Adipose tissue (tissue), 3 donors: ENCODE results near the gene DEGS2. TPM values are rescaled to one million over a fixed set of nuclear protein-coding genes. Genes with fewer than 3 reads are reported as not detected.

Source experiments
- H3K27ac ChIP-seq: one replicate; pipeline ENCODE4 v1.5.1; 2013; ENCODE audit warnings: low read depth, low read length
- WGBS, 3 donors: extraction: QIAGEN DNeasy Blood & Tissue Kit; methylation state at CpG; one replicate each; pipeline ENCODE4 v1.1.7; 2013; 5-methylcytosine and 5-hydroxymethylcytosine counted together
- polyA plus RNA-seq, 3 donors: library from polyadenylated mRNA; stranded (reverse); fragments of 200-250 nt; gene quantifications; one replicate each; pipeline ENCODE4 v1.2.3, GENCODE V29; 2013
- donor health status: healthy with polysubstance abuse.
- donor health status: Bipolar disorder and iron deficiency.
- donor health status: healthy.

DEGS2 gene
- polyA plus RNA-seq, 3 donors, result 0.22 to 4.2 (median 2.0) TPM

- H3K27ac ChIP-seq, result no peak overlapping the region
- WGBS, 3 donors, result 81 to 94% (median 82%) methylated on average over 8 of the region's 8 CpGs
These were observed 36.8 kb downstream of the DEGS2 start for GRCh38 chr14:100122481-100123223.

DNA sequence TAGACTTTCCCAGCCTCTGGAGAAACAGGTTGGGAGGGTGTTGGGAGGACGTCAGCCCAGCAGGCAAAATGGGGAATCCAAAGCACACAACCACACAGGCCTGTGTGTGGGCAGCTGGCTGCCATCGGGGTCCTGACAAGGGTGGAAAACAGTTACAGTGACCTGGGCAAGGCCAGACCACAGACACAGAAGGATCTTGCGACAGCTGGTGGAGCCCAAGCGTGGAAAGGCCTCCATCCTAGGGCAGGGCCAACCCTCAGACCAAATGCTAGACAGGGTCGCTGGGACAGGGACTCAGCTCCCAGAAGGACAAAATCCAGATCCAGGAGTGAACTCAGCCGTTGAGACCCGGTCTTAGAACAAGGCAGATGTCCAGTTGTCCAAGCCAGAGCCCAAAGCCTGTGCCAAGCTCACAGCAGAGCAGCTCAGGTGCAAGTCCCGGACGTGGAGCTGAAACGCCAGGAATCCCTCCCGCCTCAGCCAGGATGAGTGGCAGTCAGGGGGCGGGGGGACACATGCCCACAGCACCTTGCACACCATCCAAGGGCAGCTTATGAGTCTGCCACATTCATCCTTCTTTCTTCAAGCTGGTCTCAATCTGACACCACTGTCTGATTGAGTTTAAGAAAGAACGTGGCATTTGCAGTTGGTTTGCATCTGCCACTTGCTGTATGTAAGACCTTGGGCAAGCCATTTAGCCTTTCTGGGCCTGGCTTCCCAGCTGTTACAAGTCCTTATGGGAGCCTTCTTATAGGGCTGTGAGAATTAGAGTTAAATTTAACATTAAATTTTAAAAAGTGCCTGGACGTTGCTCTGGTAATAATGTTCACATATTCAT is 37.6 kb downstream of the DEGS2 start:
- H3K27ac ChIP-seq, result no peak overlapping the region
- 84 to 94% (median 90%) methylated on average over 14 of the region's 14 CpGs for WGBS, 3 donors

DNA sequence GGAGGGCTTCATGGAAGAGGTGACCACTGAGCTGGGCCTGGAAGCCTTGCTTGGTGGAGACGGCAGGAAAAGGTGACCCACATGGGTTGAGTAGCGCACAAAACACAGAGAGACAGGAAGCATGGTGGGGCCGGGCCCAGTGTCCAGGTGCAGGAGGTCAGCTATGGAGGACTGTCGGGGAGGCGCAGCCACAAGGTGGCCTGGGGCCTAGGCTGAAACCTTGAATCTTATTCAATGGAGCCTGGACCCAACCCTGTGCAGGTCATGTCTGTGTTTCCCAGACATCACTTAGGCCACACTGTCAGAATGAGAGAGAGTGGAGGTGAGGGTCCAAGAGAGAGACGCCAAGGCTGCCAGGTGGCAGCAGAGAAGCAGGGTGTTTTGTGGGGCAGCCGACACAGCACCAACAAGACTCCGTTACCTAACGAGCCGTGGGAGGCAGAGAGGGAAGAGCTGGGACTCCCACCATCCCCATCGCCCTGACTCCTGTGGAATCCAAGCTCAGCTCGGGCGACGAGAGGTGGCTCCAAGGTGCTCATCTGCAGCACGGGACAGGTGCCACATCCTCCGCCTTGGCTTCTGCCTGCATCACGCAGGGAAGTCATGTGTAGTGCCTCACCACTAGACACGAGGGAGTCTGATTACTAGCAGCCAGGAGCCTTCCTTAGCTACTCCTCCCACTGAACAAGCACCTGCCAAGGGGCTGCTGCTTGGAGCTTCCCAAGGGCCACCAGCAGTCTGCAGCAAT is 38.7 kb downstream of the DEGS2 start:
- no peak overlapping the region for H3K27ac ChIP-seq
- 93 to 97% (median 94%) methylated on average over 18 of the region's 18 CpGs for WGBS, 3 donors

- H3K27ac ChIP-seq, result no peak overlapping the region
- WGBS, 3 donors, result 89 to 96% (median 94%) methylated on average over 8 of the region's 8 CpGs
These were observed 40.2 kb downstream of the DEGS2 start for GRCh38 chr14:100119251-100119650.

DNA sequence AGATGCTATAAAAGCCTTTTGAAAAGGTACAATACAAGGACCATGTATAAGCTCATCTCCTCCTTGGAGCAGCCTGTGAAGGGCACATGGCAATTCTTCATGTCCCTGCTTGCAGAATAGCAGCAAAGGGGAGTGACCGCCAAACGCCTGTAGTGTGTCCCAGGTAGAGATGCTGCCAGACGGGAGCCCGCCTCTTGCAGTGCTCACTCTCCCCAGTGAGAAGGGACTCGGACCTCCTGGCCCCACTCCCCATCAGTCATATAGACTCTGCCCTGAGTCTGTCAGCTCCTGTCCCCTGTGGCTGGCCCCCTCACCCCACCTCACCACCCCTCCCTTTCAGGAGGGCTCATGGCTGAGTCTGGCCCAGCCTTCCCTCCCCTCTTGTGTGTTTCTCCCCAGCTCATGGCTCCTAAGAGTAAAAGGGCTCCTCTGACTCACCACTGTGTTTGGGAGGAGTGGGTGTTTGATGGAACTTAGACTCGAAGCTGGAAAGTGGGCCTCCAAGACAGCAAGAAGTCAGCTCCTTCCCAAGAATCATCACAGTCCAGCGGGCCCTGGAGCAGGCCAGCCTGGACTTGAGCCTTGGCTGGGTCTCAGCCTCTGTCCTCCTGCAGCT is 40.9 kb downstream of the DEGS2 start:
- no peak overlapping the region for H3K27ac ChIP-seq
- 79 to 88% (median 86%) methylated on average over 7 of the region's 7 CpGs for WGBS, 3 donors

DNA sequence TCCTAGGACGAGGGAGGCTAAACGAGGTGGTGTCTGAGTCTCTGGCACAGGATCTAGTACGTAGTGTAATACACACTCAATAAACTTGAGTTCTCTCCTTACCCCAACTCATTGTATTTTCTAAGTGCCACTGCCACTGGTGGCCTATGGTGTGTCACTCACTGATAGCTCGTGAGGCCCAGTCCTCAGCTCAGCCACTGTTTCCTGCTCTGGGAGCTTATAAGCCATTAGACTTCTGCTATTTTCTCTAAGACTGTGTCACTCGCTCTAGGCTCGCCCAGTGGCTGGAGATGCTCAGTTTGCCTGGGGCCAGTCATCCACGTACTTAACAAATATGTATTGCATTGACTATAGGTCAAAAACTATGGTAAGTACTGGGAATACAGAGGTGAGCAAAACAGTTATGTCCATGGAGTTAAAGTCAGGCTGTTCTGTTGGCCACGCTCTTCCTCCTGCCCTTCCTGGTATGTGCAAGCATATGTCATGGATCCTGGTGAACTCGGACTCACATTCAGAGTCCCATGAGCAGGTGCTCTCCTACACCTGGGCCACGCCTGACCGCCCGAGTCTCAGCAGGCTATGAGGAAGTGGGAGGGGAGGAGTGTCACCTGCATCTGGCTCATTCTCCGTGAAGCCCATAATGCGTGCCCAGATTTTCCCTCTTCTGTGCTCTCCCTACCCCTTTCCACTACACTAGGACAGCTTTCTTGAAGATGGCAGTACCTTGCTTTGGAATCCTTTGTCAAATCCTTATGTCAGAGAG is 41.6 kb downstream of the DEGS2 start:
- 89 to 92% (median 91%) methylated on average over 14 of the region's 14 CpGs for WGBS, 3 donors
- H3K27ac ChIP-seq, result no peak overlapping the region

GRCh38 chr14:100117026-100117425 is 42.4 kb downstream of the DEGS2 start:
- H3K27ac ChIP-seq, result no peak overlapping the region
- WGBS, 3 donors, result 93 to 94% (median 94%) methylated on average over 9 to 10 of the region's 10 CpGs

GRCh38 chr14:100116134-100116533 is 43.3 kb downstream of the DEGS2 start:
- no peak overlapping the region for H3K27ac ChIP-seq
- 75 to 77% (median 76%) methylated on average over 3 of the region's 3 CpGs for WGBS, 3 donors

DNA sequence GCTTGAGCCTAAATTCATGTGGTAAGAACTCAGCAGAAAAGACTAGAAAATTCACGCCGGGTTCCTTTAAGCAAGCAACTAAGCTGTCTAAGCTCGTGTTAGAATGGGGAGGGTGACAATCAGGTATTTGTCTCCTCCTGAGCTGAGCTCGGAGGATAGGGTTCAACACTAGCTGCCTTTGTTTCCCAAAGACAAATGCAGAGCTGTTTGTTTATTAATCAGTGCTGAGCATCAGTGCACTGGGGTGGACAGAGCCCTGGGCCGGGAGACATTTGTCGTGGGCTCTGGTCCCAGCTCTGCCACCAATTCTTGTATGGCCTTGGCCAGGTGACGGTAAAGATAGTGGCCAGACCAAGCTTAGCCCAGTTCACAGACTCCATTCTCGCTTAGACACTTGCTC is 43.7 kb downstream of the DEGS2 start:
- no peak overlapping the region for H3K27ac ChIP-seq
- WGBS, 3 donors, result 73 to 96% (median 95%) methylated on average over 8 of the region's 8 CpGs

DNA sequence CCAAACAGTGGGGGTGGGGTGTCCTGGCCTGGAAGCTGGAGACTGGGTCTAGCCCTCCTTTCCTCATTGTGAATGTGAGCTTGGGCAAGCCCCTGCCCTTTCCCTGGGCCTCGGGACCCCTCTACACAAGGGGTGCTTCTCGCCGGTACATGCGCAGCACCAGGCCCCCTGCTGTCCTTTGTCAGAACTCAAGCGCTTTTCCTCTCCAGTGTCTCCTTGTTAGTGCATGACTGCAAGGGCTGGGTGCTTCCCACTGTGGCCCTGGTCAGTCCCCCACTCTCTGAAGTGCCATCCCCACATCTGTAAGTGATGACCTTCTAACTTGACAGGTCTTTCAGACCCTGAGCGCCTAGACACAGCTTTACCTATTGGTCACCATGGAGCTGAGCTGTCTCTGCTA is 44.2 kb downstream of the DEGS2 start:
- 96 to 98% (median 97%) methylated on average over 6 of the region's 6 CpGs for WGBS, 3 donors
- H3K27ac ChIP-seq, result no peak overlapping the region

- no peak overlapping the region for H3K27ac ChIP-seq
- 97% methylated on average over 13 of the region's 13 CpGs for WGBS, 3 donors
These were observed 45.2 kb downstream of the DEGS2 start for GRCh38 chr14:100114109-100114765.

- WGBS, 3 donors, result 76 to 79% (median 77%) methylated on average over 11 of the region's 11 CpGs
- no peak overlapping the region for H3K27ac ChIP-seq
These were observed 47.3 kb downstream of the DEGS2 start for GRCh38 chr14:100111931-100112704.

- WGBS, 3 donors, result 79 to 87% (median 83%) methylated on average over 6 of the region's 6 CpGs
- H3K27ac ChIP-seq, result no peak overlapping the region
These were observed 48.6 kb downstream of the DEGS2 start for GRCh38 chr14:100110816-100111215.

DNA sequence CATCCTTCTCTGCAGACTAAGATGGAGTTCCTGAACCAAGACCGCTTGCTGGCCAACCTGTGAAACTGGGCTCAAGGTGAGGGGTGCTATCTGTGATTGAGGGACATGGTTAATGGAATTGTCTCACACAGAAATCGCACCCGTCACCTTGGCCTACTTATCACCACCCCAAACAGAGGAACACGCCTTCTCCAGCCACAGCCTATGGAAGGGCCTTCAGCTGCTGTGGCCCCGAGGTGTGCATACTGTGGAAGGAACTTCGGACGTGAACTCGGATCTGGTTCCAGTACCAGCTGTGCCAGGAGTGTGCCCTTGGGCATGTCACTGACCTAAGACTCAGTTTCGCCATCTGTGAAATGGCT is 49.9 kb downstream of the DEGS2 start:
- H3K27ac ChIP-seq, result no peak overlapping the region
- WGBS, 3 donors, result 88 to 97% (median 97%) methylated on average over 9 of the region's 9 CpGs

DNA sequence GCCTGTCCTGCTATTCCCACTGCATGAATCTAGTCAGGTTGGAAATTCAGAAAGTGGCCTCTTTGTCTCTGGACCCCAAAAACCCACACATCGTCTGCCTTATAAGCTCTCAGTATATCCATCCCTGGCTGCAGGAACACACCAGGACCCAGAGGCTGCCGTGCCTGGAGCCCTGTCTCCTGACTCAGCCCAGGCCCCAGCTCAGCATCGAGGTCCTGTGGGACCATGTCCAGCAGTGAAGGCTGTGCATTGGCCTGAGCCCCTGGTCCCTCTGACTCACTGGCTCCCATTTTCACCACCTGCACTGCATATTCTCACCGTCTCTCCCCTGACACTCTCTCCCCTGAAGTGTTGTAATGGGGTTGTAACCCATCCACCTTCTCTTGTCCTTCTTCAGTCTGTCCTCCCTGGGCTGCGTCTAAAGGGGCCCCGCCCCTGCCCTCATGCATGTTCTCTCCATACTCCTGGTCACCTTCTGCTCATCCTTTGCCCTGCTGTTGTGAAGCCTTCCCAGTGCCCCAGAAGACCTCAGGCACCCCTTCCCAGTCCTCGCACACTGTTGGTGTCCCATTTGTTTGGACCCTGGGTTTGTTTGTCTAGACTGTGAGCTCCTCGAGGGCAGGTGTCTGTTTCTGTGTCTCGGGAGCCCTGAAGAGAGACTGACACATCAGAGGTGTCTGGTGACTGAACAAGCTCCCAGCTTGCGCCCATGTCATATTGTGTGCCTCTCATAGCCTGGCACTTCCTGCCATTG is 50.4 kb downstream of the DEGS2 start:
- no peak overlapping the region for H3K27ac ChIP-seq
- WGBS, 3 donors, result 76 to 86% (median 83%) methylated on average over 10 of the region's 10 CpGs
